Measurements from ENCODE around the gene ERI3.

ERI3 gene

GRCh38 chr1:44348061-44348485 is 7.0 kb downstream of the ERI3 start:
- no peak overlapping the region for H3K27ac ChIP-seq (ENCODE audit: low read depth, low read length, severe bottlenecking)
- no peaks in the 10 kb centered on the region for H3K4me1 ChIP-seq (ENCODE audit: control insufficient read depth, insufficient read depth, low read length, poor library complexity, severe bottlenecking)
- H3K4me3 ChIP-seq (ENCODE audit: extremely low read depth, insufficient read depth, low read length, poor library complexity, severe bottlenecking) = no peak overlapping the region
- WGBS, 2 experiments (ENCODE audit: insufficient coverage in 2 of 2) = 59 to 83% methylated on average over 2 of the region's 4 CpGs
- no peaks in the 10 kb centered on the region for H3K9me3 ChIP-seq (ENCODE audit: control insufficient read depth, low read length)
- peaks cover 10% of the 10 kb centered on the region for H3K36me3 ChIP-seq (ENCODE audit: control insufficient read depth, insufficient read depth, low read length)

GRCh38 chr1:44347280-44347679 is 7.8 kb downstream of the ERI3 start:
- WGBS, 2 experiments (ENCODE audit: insufficient coverage in 2 of 2) = 91% methylated on average over 3 to 4 of the region's 4 CpGs
- Histone ChIP-seq H3K4me1 (ENCODE audit: control insufficient read depth, insufficient read depth, low read length, poor library complexity, severe bottlenecking) (no peaks in the 10 kb centered on the region), H3K9me3 (ENCODE audit: control insufficient read depth, low read length) (no peaks in the 10 kb centered on the region), H3K4me3 (ENCODE audit: extremely low read depth, insufficient read depth, low read length, poor library complexity, severe bottlenecking) (no peak overlapping the region), H3K36me3 (ENCODE audit: control insufficient read depth, insufficient read depth, low read length) (peaks cover 11% of the 10 kb centered on the region), H3K27ac (ENCODE audit: low read depth, low read length, severe bottlenecking) (no peak overlapping the region)

GRCh38 chr1:44346878-44347277 is 8.2 kb downstream of the ERI3 start:
- H3K4me1 ChIP-seq (ENCODE audit: control insufficient read depth, insufficient read depth, low read length, poor library complexity, severe bottlenecking) = no peaks in the 10 kb centered on the region
- no peak overlapping the region for H3K27ac ChIP-seq (ENCODE audit: low read depth, low read length, severe bottlenecking)
- no peaks in the 10 kb centered on the region for H3K9me3 ChIP-seq (ENCODE audit: control insufficient read depth, low read length)
- 80 to 83% methylated on average over 5 of the region's 6 CpGs for WGBS, 2 experiments (ENCODE audit: insufficient coverage in 2 of 2)
- H3K36me3 ChIP-seq (ENCODE audit: control insufficient read depth, insufficient read depth, low read length) = peaks cover 14% of the 10 kb centered on the region
- H3K4me3 ChIP-seq (ENCODE audit: extremely low read depth, insufficient read depth, low read length, poor library complexity, severe bottlenecking) = no peak overlapping the region

GRCh38 chr1:44346184-44346583 is 8.9 kb downstream of the ERI3 start:
- H3K36me3 ChIP-seq (ENCODE audit: control insufficient read depth, insufficient read depth, low read length) = peaks cover 14% of the 10 kb centered on the region
- H3K27ac ChIP-seq (ENCODE audit: low read depth, low read length, severe bottlenecking) = no peak overlapping the region
- WGBS, 2 experiments (ENCODE audit: insufficient coverage in 2 of 2) = 80 to 100% methylated on average over 1 of the region's 2 CpGs
- H3K4me1 ChIP-seq (ENCODE audit: control insufficient read depth, insufficient read depth, low read length, poor library complexity, severe bottlenecking) = no peaks in the 10 kb centered on the region
- no peaks in the 10 kb centered on the region for H3K9me3 ChIP-seq (ENCODE audit: control insufficient read depth, low read length)
- no peak overlapping the region for H3K4me3 ChIP-seq (ENCODE audit: extremely low read depth, insufficient read depth, low read length, poor library complexity, severe bottlenecking)

GRCh38 chr1:44345187-44345775 is 9.8 kb downstream of the ERI3 start:
- no peaks in the 10 kb centered on the region for H3K9me3 ChIP-seq (ENCODE audit: control insufficient read depth, low read length)
- H3K27ac ChIP-seq (ENCODE audit: low read depth, low read length, severe bottlenecking) = no peak overlapping the region
- peaks cover 14% of the 10 kb centered on the region for H3K36me3 ChIP-seq (ENCODE audit: control insufficient read depth, insufficient read depth, low read length)
- H3K4me1 ChIP-seq (ENCODE audit: control insufficient read depth, insufficient read depth, low read length, poor library complexity, severe bottlenecking) = no peaks in the 10 kb centered on the region
- H3K4me3 ChIP-seq (ENCODE audit: extremely low read depth, insufficient read depth, low read length, poor library complexity, severe bottlenecking) = no peak overlapping the region

- Histone ChIP-seq H3K4me3 (ENCODE audit: extremely low read depth, insufficient read depth, low read length, poor library complexity, severe bottlenecking) (no peak overlapping the region), H3K9me3 (ENCODE audit: control insufficient read depth, low read length) (peaks cover 7% of the 10 kb centered on the region), H3K27ac (ENCODE audit: low read depth, low read length, severe bottlenecking) (no peak overlapping the region), H3K36me3 (ENCODE audit: control insufficient read depth, insufficient read depth, low read length) (peaks cover 44% of the 10 kb centered on the region), H3K4me1 (ENCODE audit: control insufficient read depth, insufficient read depth, low read length, poor library complexity, severe bottlenecking) (peaks cover 7% of the 10 kb centered on the region)
- 55 to 70% methylated on average over 3 of the region's 4 CpGs for WGBS, 2 experiments (ENCODE audit: insufficient coverage in 2 of 2)
Observed at GRCh38 chr1:44339731-44340130, 15.3 kb downstream of the ERI3 start.

- Histone ChIP-seq H3K4me3 (ENCODE audit: extremely low read depth, insufficient read depth, low read length, poor library complexity, severe bottlenecking) (no peak overlapping the region), H3K4me1 (ENCODE audit: control insufficient read depth, insufficient read depth, low read length, poor library complexity, severe bottlenecking) (peaks cover 7% of the 10 kb centered on the region), H3K27ac (ENCODE audit: low read depth, low read length, severe bottlenecking) (no peak overlapping the region), H3K36me3 (ENCODE audit: control insufficient read depth, insufficient read depth, low read length) (peaks cover 54% of the 10 kb centered on the region), H3K9me3 (ENCODE audit: control insufficient read depth, low read length) (peaks cover 7% of the 10 kb centered on the region)
- WGBS, 2 experiments (ENCODE audit: insufficient coverage in 2 of 2) = 89 to 100% methylated on average over 2 of the region's 2 CpGs
Observed at GRCh38 chr1:44338136-44338535, 16.9 kb downstream of the ERI3 start.

- H3K9me3 ChIP-seq (ENCODE audit: control insufficient read depth, low read length) = peaks cover 7% of the 10 kb centered on the region
- no peak overlapping the region for H3K27ac ChIP-seq (ENCODE audit: low read depth, low read length, severe bottlenecking)
- WGBS, 2 experiments (ENCODE audit: insufficient coverage in 2 of 2) = 95 to 96% methylated on average over 2 to 3 of the region's 3 CpGs
- peaks cover 7% of the 10 kb centered on the region for H3K4me1 ChIP-seq (ENCODE audit: control insufficient read depth, insufficient read depth, low read length, poor library complexity, severe bottlenecking)
- no peak overlapping the region for H3K4me3 ChIP-seq (ENCODE audit: extremely low read depth, insufficient read depth, low read length, poor library complexity, severe bottlenecking)
- H3K36me3 ChIP-seq (ENCODE audit: control insufficient read depth, insufficient read depth, low read length) = peaks cover 61% of the 10 kb centered on the region
Observed at GRCh38 chr1:44336668-44337067, 18.4 kb downstream of the ERI3 start.

GRCh38 chr1:44334968-44335367 is 20.1 kb downstream of the ERI3 start:
- H3K4me1 ChIP-seq (ENCODE audit: control insufficient read depth, insufficient read depth, low read length, poor library complexity, severe bottlenecking) = peaks cover 11% of the 10 kb centered on the region
- no peak overlapping the region for H3K27ac ChIP-seq (ENCODE audit: low read depth, low read length, severe bottlenecking)
- WGBS, 2 experiments (ENCODE audit: insufficient coverage in 2 of 2) = 95 to 100% methylated on average over 2 of the region's 3 CpGs
- peaks cover 67% of the 10 kb centered on the region for H3K36me3 ChIP-seq (ENCODE audit: control insufficient read depth, insufficient read depth, low read length)
- peaks cover 7% of the 10 kb centered on the region for H3K9me3 ChIP-seq (ENCODE audit: control insufficient read depth, low read length)
- no peak overlapping the region for H3K4me3 ChIP-seq (ENCODE audit: extremely low read depth, insufficient read depth, low read length, poor library complexity, severe bottlenecking)

GRCh38 chr1:44333376-44333775 is 21.7 kb downstream of the ERI3 start:
- peaks cover 60% of the 10 kb centered on the region for H3K36me3 ChIP-seq (ENCODE audit: control insufficient read depth, insufficient read depth, low read length)
- WGBS, 2 experiments (ENCODE audit: insufficient coverage in 2 of 2) = 95% methylated on average over 4 of the region's 6 CpGs; no CpG with 5 or more reads in 1 of the 2 experiments

GRCh38 chr1:44332505-44332904 is 22.6 kb downstream of the ERI3 start:
- Histone ChIP-seq H3K9me3 (ENCODE audit: control insufficient read depth, low read length) (no peaks in the 10 kb centered on the region), H3K4me3 (ENCODE audit: extremely low read depth, insufficient read depth, low read length, poor library complexity, severe bottlenecking) (no peak overlapping the region), H3K4me1 (ENCODE audit: control insufficient read depth, insufficient read depth, low read length, poor library complexity, severe bottlenecking) (peaks cover 24% of the 10 kb centered on the region), H3K36me3 (ENCODE audit: control insufficient read depth, insufficient read depth, low read length) (peaks cover 51% of the 10 kb centered on the region), H3K27ac (ENCODE audit: low read depth, low read length, severe bottlenecking) (no peak overlapping the region)
- WGBS, 2 experiments (ENCODE audit: insufficient coverage in 2 of 2) = 94 to 96% methylated on average over 9 of the region's 9 CpGs

More at GRCh38 chr1:44333376-44333775, 21.7 kb downstream of the ERI3 start:
- Histone ChIP-seq H3K27ac (ENCODE audit: low read depth, low read length, severe bottlenecking) (no peak overlapping the region), H3K4me1 (ENCODE audit: control insufficient read depth, insufficient read depth, low read length, poor library complexity, severe bottlenecking) (peaks cover 19% of the 10 kb centered on the region), H3K4me3 (ENCODE audit: extremely low read depth, insufficient read depth, low read length, poor library complexity, severe bottlenecking) (no peak overlapping the region), H3K9me3 (ENCODE audit: control insufficient read depth, low read length) (peaks cover 4% of the 10 kb centered on the region)
